ENCODE results near the gene ZNF362.
"Not testable (repeated sequence)": the region's sequence is repeated elsewhere in the genome, so short reads cannot be mapped to it uniquely, and the experiment has no call there.

The ZNF362 gene

GRCh38 chr1:33284049-33284448 lies 27.8 kb downstream of the ZNF362 start:
- H3K4me3 ChIP-seq (ENCODE audit: low read length) = no peak overlapping the region
- TF ChIP-seq CTCF (conservative IDR thresholded peaks at IDR 0.05; ENCODE audit: low read depth, low read length) = no peak
- no peak for DNase-seq (ENCODE audit: low read depth)

- no peak for TF ChIP-seq CTCF (conservative IDR thresholded peaks at IDR 0.05; ENCODE audit: low read depth, low read length)
- no peak overlapping the region for H3K4me3 ChIP-seq (ENCODE audit: low read length)
- DNase-seq (ENCODE audit: low read depth) = no peak
Measured at GRCh38 chr1:33286451-33287185, 30.3 kb downstream of the ZNF362 start.

- H3K4me3 ChIP-seq (ENCODE audit: low read length) = no peak overlapping the region
- TF ChIP-seq CTCF (conservative IDR thresholded peaks at IDR 0.05; ENCODE audit: low read depth, low read length) = no peak
- DNase-seq (ENCODE audit: low read depth) = no peak
Measured at GRCh38 chr1:33287317-33287716, 31.0 kb downstream of the ZNF362 start.

GRCh38 chr1:33288976-33289857 lies 32.9 kb downstream of the ZNF362 start:
- no peak overlapping the region for H3K4me3 ChIP-seq (ENCODE audit: low read length)
- DNase-seq (ENCODE audit: low read depth) = no peak
- TF ChIP-seq CTCF (conservative IDR thresholded peaks at IDR 0.05; ENCODE audit: low read depth, low read length) = no peak

- H3K4me3 ChIP-seq (ENCODE audit: low read length) = no peak overlapping the region
- no peak for DNase-seq (ENCODE audit: low read depth)
- no peak for TF ChIP-seq CTCF (conservative IDR thresholded peaks at IDR 0.05; ENCODE audit: low read depth, low read length)
Measured at GRCh38 chr1:33289858-33290154, 33.5 kb downstream of the ZNF362 start.

- DNase-seq (ENCODE audit: low read depth); H3K4me3 ChIP-seq (ENCODE audit: low read length): not testable (repeated sequence)
Measured at GRCh38 chr1:33290615-33291014, 34.3 kb downstream of the ZNF362 start.

- TF ChIP-seq CTCF (conservative IDR thresholded peaks at IDR 0.05; ENCODE audit: low read depth, low read length) = no peak
- no peak for DNase-seq (ENCODE audit: low read depth)
- H3K4me3 ChIP-seq (ENCODE audit: low read length) = no peak overlapping the region
Measured at GRCh38 chr1:33292726-33293340, 36.5 kb downstream of the ZNF362 start.
